ENCODE measurements around the gene PDCD7. TPM values are rescaled to one million over a fixed set of nuclear protein-coding genes. Genes with fewer than 3 reads are reported as not detected.
"Not testable (repeated sequence)": the region's sequence is repeated elsewhere in the genome, so short reads cannot be mapped to it uniquely, and the experiment has no call there.

The PDCD7 gene
- total RNA-seq, 1 experiment from 2014 or later, result 28.6 TPM

GRCh38 chr15:65137089-65137488 is 3.5 kb upstream of the PDCD7 start:
- DNase-seq (ENCODE audit: low read depth); in situ Hi-C loops (cut with HindIII; ENCODE audit: low pct_unique_long_range_greater_than_20kb, low sequenced_read_pairs): not testable (repeated sequence)

DNA sequence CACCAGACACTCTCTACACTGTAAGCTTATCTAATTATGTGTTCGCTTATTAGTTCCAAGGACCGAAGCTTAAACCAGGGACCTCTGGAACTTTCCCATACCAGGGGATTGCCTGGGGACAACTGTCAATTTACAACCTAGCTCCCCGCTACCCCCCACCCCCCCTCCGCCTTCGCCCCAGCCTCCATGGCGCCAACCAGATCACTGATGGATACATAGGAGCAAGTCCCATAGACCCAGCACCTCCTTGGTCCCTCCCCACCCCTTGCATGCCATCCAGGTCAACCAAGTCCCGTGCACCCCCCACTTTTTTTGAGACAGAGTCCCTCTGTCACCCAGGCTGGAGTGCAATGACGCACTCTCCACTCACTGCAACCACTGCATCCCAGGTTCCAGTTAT is 930 bp upstream of the PDCD7 start:
- DNase-seq (ENCODE audit: low read depth), result no peak
- in situ Hi-C loops (cut with HindIII; ENCODE audit: low pct_unique_long_range_greater_than_20kb, low sequenced_read_pairs), result no loop called here

DNA sequence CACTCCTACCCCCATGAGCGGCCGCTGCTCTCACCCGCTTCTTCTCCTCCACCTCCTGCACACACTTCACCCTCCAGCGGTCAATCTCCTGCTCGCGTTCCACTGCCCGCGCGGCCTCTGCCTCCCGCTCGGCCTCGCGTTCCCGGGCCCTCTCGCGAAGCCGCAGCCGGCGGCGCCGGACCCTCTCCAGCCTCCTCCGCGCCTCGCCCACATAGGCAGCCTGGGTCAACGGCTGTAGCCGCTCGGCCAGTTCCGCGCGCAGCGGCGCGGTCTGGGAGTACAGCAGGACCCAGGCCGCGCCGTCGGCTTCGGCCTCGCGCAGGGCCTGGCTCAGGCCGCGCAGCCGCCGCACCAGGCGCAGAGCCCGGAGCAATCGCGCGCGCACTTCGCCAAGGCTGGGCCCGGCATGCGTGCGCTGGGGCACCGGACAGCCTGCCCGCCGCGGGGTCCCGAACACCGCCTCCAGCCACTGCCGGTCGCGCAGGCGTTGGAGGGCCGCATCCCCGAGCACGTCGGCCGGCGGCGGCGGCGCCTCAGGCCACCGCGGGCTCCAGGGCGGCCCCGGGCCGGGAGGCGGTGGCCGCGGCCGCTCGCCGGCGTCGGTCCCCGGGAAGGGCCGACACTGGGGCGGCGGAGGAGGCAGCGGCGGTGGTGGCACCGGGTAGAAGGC is 595 bp downstream of the PDCD7 start:
- peak; percentile 54 for DNase-seq (ENCODE audit: low read depth)
- in situ Hi-C loops (cut with HindIII; ENCODE audit: low pct_unique_long_range_greater_than_20kb, low sequenced_read_pairs), result no loop called here

DNA sequence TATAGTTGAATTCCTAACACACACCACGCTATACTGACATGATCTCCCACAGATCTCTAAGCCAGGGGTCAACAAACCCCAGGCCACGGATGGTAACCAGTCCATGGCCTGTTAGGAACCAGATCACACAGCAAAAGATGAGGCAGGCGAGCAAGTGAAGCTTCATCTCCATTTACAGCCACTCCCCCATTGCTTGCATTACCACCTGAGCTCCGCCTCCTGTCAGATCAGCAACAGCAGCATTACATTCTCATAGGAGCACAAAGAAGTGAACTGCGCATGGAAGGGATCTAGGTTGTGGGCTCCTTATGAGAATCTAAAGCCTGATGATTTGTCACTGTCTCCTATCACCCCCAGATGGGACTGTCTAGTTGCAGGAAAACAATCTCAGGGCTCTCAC is 2.7 kb downstream of the PDCD7 start:
- peak; percentile 5 for DNase-seq (ENCODE audit: low read depth)
- in situ Hi-C loops (cut with HindIII; ENCODE audit: low pct_unique_long_range_greater_than_20kb, low sequenced_read_pairs), result no loop called here

- in situ Hi-C loops (cut with HindIII; ENCODE audit: low pct_unique_long_range_greater_than_20kb, low sequenced_read_pairs), result no loop called here
- no peak for DNase-seq (ENCODE audit: low read depth)
Measured at GRCh38 chr15:65115542-65115941, 18.1 kb downstream of the PDCD7 start.

GRCh38 chr15:65115086-65115485 is 18.5 kb downstream of the PDCD7 start, which contains the start of gene UBAP1L:
Gene UBAP1L, minus strand, starts transcription at chr15:65115200. Its CDS starts 8,985 bp downstream, at chr15:65106215.
- in situ Hi-C loops (cut with HindIII; ENCODE audit: low pct_unique_long_range_greater_than_20kb, low sequenced_read_pairs), result no loop called here
- DNase-seq (ENCODE audit: low read depth), result no peak

- in situ Hi-C loops (cut with HindIII; ENCODE audit: low pct_unique_long_range_greater_than_20kb, low sequenced_read_pairs), result no loop called here
- DNase-seq (ENCODE audit: low read depth), result no peak
Measured at GRCh38 chr15:65110676-65111292, 22.8 kb downstream of the PDCD7 start.

- in situ Hi-C loops (cut with HindIII; ENCODE audit: low pct_unique_long_range_greater_than_20kb, low sequenced_read_pairs), result no loop called here
- no peak for DNase-seq (ENCODE audit: low read depth)
Measured at GRCh38 chr15:65106011-65106590, 27.5 kb downstream of the PDCD7 start.

DNA sequence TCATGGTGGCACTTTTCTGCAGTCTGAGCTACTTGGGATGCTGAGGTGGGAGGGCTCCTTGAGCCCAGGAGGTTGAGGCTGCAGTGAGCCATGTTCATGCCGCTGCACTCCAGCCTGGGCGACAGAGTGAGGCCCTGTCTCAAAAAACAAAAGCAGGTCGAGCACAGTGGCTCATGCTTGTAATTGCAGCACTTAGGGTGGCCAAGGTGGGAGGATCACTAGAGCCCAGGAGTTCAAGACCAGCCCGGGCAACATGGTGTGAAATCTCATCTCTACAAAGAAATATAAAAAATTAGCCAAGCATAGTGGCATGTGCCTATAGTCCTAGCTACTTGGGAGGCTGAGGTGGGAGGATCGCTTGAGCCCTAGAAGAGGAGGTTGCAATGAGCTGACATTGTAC is 28.6 kb downstream of the PDCD7 start:
- DNase-seq (ENCODE audit: low read depth), result no peak
- in situ Hi-C loops (cut with HindIII; ENCODE audit: low pct_unique_long_range_greater_than_20kb, low sequenced_read_pairs), result no loop called here

GRCh38 chr15:65102912-65103311 is 30.7 kb downstream of the PDCD7 start:
- in situ Hi-C loops (cut with HindIII; ENCODE audit: low pct_unique_long_range_greater_than_20kb, low sequenced_read_pairs), result no loop called here
- no peak for DNase-seq (ENCODE audit: low read depth)

DNA sequence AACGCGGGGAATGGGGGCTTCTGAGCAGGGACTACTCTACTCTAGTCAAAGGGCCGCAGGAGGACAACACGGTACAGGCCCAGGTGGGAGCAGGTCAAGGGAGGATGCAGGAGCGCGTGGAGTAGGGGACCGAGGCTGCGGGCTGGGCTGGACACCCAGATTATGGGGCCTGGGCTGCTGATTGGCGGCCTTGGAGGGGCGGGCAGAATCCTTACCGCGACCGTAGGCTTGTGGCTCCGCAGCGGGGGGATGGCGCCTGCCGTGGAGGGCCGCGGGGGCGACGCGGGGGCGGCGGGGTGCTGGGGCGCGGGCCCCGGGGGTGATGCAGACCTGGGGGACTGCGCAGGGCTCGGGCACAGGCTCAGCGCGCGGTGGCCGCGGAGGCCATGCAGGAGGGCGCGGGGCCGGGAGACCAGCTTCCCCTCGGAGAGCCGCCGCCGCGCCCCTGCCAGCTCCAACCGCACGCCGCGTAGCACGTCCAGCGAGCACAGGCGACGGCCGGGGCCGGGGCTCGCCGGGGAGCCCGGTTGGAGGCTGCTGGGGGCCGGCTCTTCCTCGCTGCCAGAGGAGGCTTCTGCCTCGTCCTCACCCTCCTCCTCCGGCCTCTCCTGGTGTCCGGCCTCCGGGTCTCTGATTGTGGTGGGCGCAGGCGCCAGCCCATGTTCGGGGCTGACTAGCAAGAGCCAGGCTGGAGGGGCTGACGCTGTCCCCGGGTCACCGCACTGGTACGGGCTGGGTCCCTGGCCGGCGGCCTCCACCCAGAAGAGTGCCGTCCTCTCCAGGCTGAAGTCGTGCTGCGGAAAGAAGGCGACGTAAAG is 31.5 kb downstream of the PDCD7 start:
- DNase-seq (ENCODE audit: low read depth), result no peak
- in situ Hi-C loops (cut with HindIII; ENCODE audit: low pct_unique_long_range_greater_than_20kb, low sequenced_read_pairs), result no loop called here

DNA sequence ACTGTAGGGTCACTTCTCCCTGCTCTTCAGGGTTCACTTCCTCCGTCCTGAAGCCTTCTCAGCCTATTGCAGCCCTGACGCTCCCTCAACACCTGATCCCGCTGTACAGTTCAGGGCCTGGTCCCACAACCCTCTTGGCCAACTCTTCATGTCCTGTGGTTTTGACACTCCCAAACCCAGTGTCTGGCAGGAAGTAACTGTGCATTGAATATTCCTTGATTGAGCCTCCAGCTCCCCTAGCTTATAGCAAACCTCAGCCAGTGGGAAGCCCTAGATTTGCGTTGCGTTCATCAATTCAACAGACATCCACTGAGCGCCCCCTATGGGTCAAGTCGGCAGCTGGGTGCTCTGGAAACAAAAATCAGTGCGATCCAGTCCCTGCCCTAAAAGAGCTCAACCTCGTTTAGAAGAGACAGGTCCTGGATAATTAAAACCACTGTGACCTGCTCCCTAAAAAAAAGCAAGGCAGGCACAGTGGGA is 32.2 kb downstream of the PDCD7 start:
- in situ Hi-C loops (cut with HindIII; ENCODE audit: low pct_unique_long_range_greater_than_20kb, low sequenced_read_pairs), result no loop called here

DNA sequence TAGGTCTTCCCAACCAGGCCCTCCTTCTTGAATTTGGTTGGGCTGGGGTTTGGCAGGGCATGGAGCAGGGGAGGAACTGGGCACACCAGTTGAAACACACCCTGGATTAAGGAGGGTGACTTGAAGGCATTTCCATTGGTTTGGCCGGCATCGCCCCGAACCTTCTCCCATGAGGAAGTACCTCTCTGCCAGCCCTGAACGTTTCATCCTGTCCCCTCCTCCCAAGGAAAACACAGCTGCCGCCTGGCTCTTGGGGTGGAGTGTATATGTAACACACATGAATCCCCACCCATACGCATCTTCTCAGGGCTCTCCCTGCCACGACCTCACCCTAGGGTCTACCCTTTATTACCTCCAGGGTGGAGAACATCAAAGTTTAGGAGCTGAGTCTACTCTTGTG is 33.2 kb downstream of the PDCD7 start:
- in situ Hi-C loops (cut with HindIII; ENCODE audit: low pct_unique_long_range_greater_than_20kb, low sequenced_read_pairs), result no loop called here

More for the DNA sequence above, 32.2 kb downstream of the PDCD7 start:
- DNase-seq (ENCODE audit: low read depth), result peak; percentile 19

DNA sequence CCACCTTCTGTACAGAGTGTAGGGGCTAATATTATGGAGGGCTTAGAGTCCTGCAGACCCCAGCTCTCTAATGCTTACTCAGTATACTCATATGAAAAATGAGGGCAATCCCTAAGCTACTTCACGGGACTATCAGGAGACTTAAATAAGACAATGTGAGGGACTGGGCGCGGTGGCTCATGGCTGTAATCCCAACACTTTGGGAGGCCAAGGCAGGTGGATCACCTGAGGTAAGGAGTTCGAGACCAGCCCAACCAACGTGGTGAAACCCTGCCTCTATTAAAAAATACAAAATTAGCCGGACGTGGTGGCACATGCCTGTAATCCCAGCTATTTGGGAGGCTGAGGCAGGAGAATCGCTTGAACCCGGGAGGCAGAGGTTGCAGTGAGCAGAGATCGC is 33.8 kb downstream of the PDCD7 start:
- in situ Hi-C loops (cut with HindIII; ENCODE audit: low pct_unique_long_range_greater_than_20kb, low sequenced_read_pairs); DNase-seq (ENCODE audit: low read depth): not testable (repeated sequence)

More for the DNA sequence above, 33.2 kb downstream of the PDCD7 start:
- no peak for DNase-seq (ENCODE audit: low read depth)

GRCh38 chr15:65099336-65099735 is 34.3 kb downstream of the PDCD7 start:
- in situ Hi-C loops (cut with HindIII; ENCODE audit: low pct_unique_long_range_greater_than_20kb, low sequenced_read_pairs), result no loop called here
- no peak for DNase-seq (ENCODE audit: low read depth)

GRCh38 chr15:65097651-65098263 is 35.9 kb downstream of the PDCD7 start:
- in situ Hi-C loops (cut with HindIII; ENCODE audit: low pct_unique_long_range_greater_than_20kb, low sequenced_read_pairs), result no loop called here
- no peak for DNase-seq (ENCODE audit: low read depth)

DNA sequence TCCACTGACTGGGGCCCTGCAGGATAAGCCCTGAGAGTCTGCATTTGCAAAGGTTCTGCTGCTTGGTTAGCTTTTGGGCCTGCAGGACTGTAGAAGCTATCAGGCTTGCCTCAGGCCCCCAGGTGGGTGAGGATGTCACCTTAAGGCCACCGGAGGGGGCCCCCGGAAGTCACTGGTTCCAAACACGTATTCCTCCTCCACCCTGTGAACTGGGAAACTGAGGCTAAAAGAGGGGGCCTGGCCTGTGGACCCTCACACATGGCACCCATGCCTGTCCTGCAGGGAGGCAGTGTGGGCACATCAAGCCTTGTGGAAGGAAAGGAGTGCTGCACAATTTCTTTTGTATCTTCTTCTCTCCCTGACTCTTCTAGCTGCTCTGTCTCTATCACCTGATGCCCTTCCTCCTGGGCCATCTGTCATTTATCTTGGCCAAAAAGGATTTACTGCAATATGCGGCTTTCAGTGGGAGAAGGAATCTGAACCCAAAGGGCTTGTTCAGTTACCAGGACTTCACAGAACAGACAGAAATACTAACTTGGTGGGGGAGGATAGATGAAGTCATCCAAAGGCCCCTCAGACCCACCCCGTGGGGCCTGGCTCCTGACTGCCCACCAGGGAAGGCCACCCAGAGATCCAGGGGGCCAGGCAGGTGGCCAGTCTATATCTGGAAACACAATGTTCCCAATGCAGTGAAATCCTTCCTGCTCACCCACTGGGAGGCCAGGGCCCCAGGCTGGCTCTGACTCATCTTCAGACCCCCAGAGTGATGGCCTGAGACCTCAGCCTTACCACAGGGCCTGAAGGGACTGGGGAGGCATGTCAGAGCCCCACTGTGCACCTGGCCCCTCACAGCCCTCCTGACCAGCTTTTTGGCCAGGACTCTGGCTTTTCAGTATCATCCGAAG is 36.9 kb downstream of the PDCD7 start:
- in situ Hi-C loops (cut with HindIII; ENCODE audit: low pct_unique_long_range_greater_than_20kb, low sequenced_read_pairs), result no loop called here

More for the DNA sequence above, 36.9 kb downstream of the PDCD7 start:
- no peak for DNase-seq (ENCODE audit: low read depth)
